ENCODE measurements around the gene AOPEP.

DNA sequence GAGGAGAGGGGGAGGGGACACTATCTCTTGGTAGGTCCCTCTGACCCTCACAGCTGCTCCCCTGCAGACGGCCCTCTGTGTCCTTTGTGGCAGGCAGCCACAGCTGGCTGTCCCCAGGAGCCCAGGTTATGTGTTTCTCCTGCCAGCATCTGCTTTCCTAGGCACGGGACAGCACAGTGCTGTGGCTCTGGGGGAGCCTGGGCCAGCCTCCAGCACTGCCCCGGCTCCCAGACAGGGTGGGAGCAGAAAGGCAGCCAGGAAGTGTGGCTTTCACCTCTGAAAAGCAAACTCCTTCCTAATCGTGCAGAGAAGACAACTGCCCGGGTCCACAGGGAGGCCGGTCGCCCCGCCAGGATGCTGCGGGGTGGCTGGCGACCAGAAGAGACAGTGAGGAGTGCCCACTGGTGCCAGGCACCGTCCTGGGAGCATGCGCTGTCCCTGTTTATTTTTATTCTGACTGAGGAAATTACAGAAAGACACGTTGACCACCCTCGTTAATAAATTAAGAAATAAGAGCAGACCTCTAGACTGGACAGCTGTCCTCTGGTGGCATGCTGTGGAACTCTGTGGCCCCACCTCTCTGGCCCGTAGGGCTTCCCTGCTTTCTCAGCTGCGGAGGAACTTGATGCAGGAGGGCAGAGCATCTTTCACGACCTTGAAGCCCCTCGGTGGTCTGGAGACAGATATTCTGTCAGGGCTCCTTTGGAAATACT lies 350.7 kb downstream of the AOPEP start:
- TF ChIP-seq, protein P1, sequence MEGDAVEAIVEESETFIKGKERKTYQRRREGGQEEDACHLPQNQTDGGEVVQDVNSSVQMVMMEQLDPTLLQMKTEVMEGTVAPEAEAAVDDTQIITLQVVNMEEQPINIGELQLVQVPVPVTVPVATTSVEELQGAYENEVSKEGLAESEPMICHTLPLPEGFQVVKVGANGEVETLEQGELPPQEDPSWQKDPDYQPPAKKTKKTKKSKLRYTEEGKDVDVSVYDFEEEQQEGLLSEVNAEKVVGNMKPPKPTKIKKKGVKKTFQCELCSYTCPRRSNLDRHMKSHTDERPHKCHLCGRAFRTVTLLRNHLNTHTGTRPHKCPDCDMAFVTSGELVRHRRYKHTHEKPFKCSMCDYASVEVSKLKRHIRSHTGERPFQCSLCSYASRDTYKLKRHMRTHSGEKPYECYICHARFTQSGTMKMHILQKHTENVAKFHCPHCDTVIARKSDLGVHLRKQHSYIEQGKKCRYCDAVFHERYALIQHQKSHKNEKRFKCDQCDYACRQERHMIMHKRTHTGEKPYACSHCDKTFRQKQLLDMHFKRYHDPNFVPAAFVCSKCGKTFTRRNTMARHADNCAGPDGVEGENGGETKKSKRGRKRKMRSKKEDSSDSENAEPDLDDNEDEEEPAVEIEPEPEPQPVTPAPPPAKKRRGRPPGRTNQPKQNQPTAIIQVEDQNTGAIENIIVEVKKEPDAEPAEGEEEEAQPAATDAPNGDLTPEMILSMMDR (IDR thresholded peaks at IDR 0.05; ENCODE audit: insufficient read depth, low read depth, low read length): no peak
- TF ChIP-seq EZH2 (IDR thresholded peaks at IDR 0.05; ENCODE audit: insufficient read depth, low read length): no peak

Data from astrocyte (in vitro differentiated cells and primary cell).